ENCODE results near the gene GRID1. TPM values are rescaled to one million over a fixed set of nuclear protein-coding genes. Genes with fewer than 3 reads are reported as not detected.

GRID1 gene
- total and polyA plus RNA-seq, 10 of the 15 experiments (the other 5 are each of a cell fraction or from before 2014, with no cell fraction given) = 0.04 to 0.62 (median 0.08) TPM; not detected in 5

- TF ChIP-seq ZBTB40 (IDR thresholded peaks at IDR 0.05; ENCODE audit: borderline replicate concordance) = no peak
- no peak for TF ChIP-seq MYC (IDR thresholded peaks at IDR 0.05; ENCODE audit: insufficient read depth, insufficient read length, insufficient replicate concordance, low read length, severe bottlenecking)
- no peak for TF ChIP-seq ASH2L (IDR thresholded peaks at IDR 0.05; ENCODE audit: borderline replicate concordance, low read depth)
- no peak for TF ChIP-seq PAX8 (IDR thresholded peaks at IDR 0.05)
- TF ChIP-seq SRF (IDR thresholded peaks at IDR 0.05; ENCODE audit: low read depth in 2 of 2, low read length in 2 of 2) = no peak
- TF ChIP-seq SMC3 (IDR thresholded peaks at IDR 0.05; ENCODE audit: borderline replicate concordance, low read length) = no peak
- no peak for TF ChIP-seq RELB (IDR thresholded peaks at IDR 0.05; ENCODE audit: low read depth)
- no peak for TF ChIP-seq BHLHE40 (IDR thresholded peaks at IDR 0.05; ENCODE audit: borderline replicate concordance in 1 of 2, low read depth in 2 of 2, low read length in 1 of 2)
Measured at GRCh38 chr10:86151613-86152012, 215.0 kb downstream of the GRID1 start (continued).
